HG02610 (cell line): ENCODE measurements around the gene CTXND1.

Source experiments
- ATAC-seq: cut with Tn5 transposase; IDR thresholded peaks from one replicate; pipeline ENCODE4 v1.9.1; 2021; ENCODE audit warnings: mild to moderate bottlenecking, moderate library complexity; ENCODE audit not compliant: unreplicated experiment

Gene CTXND1

GRCh38 chr15:80210611-80211573 lies 41.1 kb downstream of the CTXND1 start:
- ATAC-seq = no peak

- ATAC-seq = no peak
These were observed 43.0 kb downstream of the CTXND1 start for GRCh38 chr15:80208758-80209734.

DNA sequence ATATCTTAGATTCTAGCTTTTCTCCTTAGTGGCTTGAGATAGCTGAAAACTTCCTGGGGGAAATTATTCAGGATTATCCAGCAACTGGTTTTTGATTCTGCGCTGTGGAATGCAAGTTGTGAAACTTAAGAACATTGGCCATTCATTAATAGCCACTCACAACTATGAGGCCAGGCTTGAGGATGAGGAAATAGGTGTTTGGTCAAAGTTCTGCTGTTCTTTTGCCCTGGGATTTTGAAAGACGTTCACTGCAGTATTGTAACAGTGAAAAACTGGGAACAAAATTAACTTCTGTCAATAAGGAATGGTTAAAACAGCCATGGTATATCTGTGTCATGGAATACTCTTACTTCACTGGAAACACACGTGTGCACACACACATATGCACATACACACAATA lies 44.1 kb downstream of the CTXND1 start:
- no peak for ATAC-seq

GRCh38 chr15:80204231-80204630 lies 47.8 kb downstream of the CTXND1 start:
- ATAC-seq = no peak

DNA sequence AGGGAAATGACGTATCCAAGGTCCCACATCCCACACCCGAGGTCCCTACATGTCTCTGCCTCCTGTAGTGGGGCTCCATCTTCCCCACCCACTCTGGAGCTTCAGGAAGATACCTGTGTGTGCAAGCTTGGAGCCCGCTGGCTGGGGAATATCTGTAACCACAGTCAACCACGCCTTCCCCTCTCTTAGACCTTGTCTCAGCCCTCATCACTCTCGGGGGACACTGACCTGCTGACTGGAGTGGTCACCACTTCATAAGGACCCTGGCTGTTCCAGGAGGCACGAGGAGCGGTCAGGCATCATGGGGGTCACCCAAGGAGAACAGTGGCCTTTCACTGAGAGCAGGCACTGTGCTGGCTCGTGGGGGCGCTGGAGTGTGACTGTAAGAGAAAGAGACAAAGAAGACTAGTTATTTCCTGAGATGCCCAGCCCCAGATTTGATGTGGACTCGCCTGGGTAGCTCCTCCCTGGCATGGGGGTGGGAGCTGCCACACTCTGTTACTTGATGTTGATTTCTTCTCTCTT lies 48.6 kb downstream of the CTXND1 start:
- no peak for ATAC-seq

- no peak for ATAC-seq
These were observed 49.2 kb downstream of the CTXND1 start for GRCh38 chr15:80202641-80203360.

DNA sequence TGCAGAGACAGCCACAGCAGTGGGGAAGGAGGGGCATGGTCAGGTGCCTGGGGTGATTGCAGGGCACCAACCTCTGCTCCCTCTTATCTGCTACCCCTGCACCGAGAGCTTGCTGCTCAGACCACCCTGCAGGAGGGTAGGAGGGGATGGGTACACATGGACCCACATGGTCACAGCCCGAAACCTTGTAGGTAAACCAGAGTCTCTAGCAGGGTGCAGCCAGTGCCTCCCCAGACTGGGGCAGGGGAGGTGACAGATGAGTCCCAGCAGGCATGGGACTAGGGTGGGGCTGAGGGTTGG lies 50.0 kb downstream of the CTXND1 start:
- ATAC-seq = no peak

GRCh38 chr15:80201256-80202015 lies 50.6 kb downstream of the CTXND1 start:
- ATAC-seq = no peak

- ATAC-seq = no peak
These were observed 52.1 kb downstream of the CTXND1 start for GRCh38 chr15:80199869-80200268.

GRCh38 chr15:80199366-80199765 lies 52.6 kb downstream of the CTXND1 start:
- no peak for ATAC-seq

GRCh38 chr15:80194914-80195313 lies 57.1 kb downstream of the CTXND1 start:
- ATAC-seq = no peak

DNA sequence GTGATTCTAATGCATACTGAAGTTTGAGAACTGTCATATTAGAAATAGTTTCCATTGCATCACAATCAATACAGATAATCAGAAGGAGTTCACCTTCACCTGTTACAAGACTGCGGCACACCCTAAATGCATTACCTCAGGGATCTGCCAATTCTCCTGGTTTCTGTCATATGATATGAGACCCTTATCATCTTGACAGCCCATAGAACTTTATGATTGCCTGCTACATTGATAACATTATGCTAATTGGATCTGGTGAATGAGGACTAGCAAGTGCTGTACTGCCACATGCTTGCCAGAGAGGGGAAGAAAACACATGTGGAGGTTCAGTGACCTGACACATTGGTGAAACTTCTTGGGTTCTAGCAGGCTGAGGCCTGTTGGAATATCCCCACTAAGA lies 57.8 kb downstream of the CTXND1 start:
- ATAC-seq = no peak

- no peak for ATAC-seq
These were observed 60.0 kb downstream of the CTXND1 start for GRCh38 chr15:80191897-80192595.

- no peak for ATAC-seq
These were observed 60.8 kb downstream of the CTXND1 start for GRCh38 chr15:80191198-80191597.

GRCh38 chr15:80188251-80188650 lies 63.8 kb downstream of the CTXND1 start:
- ATAC-seq = no peak

DNA sequence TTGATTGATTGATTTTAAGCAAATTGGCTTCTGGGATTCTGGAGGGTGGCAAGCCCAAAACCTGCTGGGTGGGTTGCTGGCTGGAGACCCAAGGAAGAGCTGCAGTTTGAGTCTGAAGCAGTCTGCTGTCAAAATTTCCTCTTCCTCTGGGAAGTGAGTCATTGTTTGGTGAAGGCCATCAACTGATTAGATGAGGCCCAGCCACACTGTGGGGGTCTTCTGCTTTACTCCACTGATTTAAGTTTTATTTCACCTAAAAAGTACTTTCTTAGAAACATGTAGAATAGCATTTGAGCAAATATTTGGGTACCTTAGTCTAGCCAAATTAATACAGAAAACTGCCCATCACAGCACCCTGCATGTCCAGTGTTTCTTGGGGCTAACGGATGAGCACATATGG lies 65.4 kb downstream of the CTXND1 start:
- ATAC-seq = no peak

DNA sequence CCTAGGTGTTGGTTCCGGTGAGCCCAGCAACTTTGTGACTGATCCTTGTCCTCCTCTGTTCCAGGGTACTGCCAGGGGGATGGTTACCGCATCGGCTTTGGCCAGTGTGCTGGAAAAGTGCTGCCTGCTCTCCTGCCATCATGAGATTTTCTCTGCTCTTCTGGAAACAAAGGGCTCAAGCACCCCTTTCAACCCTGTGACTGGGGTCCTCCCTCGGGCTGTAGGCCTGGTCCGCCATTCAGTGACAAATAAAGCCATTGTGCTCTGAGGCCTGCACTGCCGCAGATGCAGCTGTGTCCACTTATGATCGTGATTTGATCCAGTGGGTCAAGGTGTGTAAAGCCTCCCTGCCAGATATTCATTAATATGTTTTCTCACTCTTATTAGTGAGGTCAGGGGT lies 65.9 kb downstream of the CTXND1 start:
- ATAC-seq = no peak

DNA sequence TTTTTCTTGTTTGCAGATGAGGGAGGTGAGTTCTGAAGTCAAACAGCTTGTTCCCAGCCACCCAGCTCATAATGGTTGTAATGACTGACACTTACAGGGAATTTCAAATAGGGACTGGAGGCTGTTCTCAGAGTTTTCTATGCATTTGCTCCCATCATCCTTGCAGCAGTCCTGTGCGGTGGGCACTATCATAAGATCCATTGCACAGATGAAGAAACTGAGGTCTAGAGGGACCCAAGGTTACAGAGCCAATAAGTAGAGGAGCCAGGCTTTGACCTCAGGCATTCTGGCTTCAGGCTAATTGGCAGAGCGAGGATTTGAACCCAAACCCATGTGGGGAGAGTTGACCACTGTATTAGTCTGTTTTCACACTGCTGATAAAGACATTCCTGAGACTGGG lies 66.9 kb downstream of the CTXND1 start:
- no peak for ATAC-seq

GRCh38 chr15:80184554-80184953 lies 67.5 kb downstream of the CTXND1 start:
- ATAC-seq = no peak

GRCh38 chr15:80183886-80184285 lies 68.1 kb downstream of the CTXND1 start:
- no peak for ATAC-seq
